Adrenal gland (tissue), 12 donors: ENCODE measurements around the gene TIGD1. TPM values are rescaled to one million over a fixed set of nuclear protein-coding genes. Genes with fewer than 3 reads are reported as not detected.

Experiments
- DNase-seq, 7 donors: peaks; one replicate each; pipeline ENCODE4 v3.0.0-alpha.2; 2019 to 2020
- H3K27ac ChIP-seq, 5 donors: fragments of 200-600 bp; sonication (generic) in 4 of 5; 1 replicate in 3 of 5; 2 replicates in 2 of 5; pipeline versions ENCODE4 v1.5.1 to v1.8.0; 2016 to 2020; ENCODE audit warnings: mild to moderate bottlenecking in 1 of 5
- H3K27me3 ChIP-seq: fragments of 200-600 bp; 2 replicates; pipeline ENCODE4 v1.8.0; 2021
- H3K36me3 ChIP-seq, 2 donors: fragments of 200-600 bp; replicated peaks in 1 of 2; 1 replicate in 1 of 2; 2 replicates in 1 of 2; pipeline versions ENCODE4 v1.5.1 to v1.8.0; 2018 to 2022
- H3K4me1 ChIP-seq, 2 donors: fragments of 200-600 bp; replicated peaks in 1 of 2; 1 replicate in 1 of 2; 2 replicates in 1 of 2; pipeline versions ENCODE4 v1.5.1 to v1.8.0; 2018 to 2021
- H3K4me3 ChIP-seq, 4 donors: fragments of 200-600 bp; sonication (generic) in 3 of 4; one replicate each; pipeline ENCODE4 v1.5.1; 2016 to 2018
- H3K9me3 ChIP-seq, 3 donors: fragments of 200-600 bp; sonication (generic) in 1 of 3; replicated peaks in 1 of 3; 1 replicate in 2 of 3; 2 replicates in 1 of 3; pipeline versions ENCODE4 v1.5.1 to v1.8.0; 2016 to 2021
- POLR2A ChIP-seq, 2 donors: fragments of 450-650 bp; IDR thresholded peaks; one replicate each; pipeline ENCODE4 v1.6.1; 2017; ENCODE audit warnings: antibody characterized with exemption in 2 of 2, mild to moderate bottlenecking in 2 of 2, moderate library complexity in 1 of 2
- WGBS, 4 donors: extraction: QIAGEN DNeasy Blood & Tissue Kit in 2 of 4; methylation state at CpG; one replicate each; pipeline versions ENCODE4 v1.1.5 to v1.1.7; 2013 to 2017; 5-methylcytosine and 5-hydroxymethylcytosine counted together
- intact Hi-C, 2 donors: fragments of 100-400 bp; cut with DNase I; formaldehyde crosslinking; loops; one replicate each; pipeline versions ENCODE4 v1.14.1 to v1.15.0; 2022 to 2023
- polyA plus RNA-seq, 3 donors: library from polyadenylated mRNA; stranded (reverse); fragments of 200-250 nt in 2 of 3; fragments of 350-450 nt in 1 of 3; fragmentation: Illumina TruSeq in 1 of 3; extraction: RNeasy Lipid Tissue Mini Kit (QIAGEN cat#74804) in 1 of 3; gene quantifications; one replicate each; pipeline ENCODE4 v1.2.3, GENCODE V29; 2013 to 2014
- total RNA-seq, 9 donors: library from RNA; depleted of rRNA in 4 of 9; stranded (reverse); fragments of >200 nt in 4 of 9; fragments of 120-200 nt in 1 of 9; fragmentation: NEBNext Ultra II Directional in 1 of 9; extraction: Animal tissue kit (Norgen Biotek cat#: 25700) in 1 of 9; gene quantifications; one replicate each; pipeline versions ENCODE4 v1.1.0 to v1.2.4, GENCODE V29; 2013 to 2023
- TF ChIP-seq, protein P1 (sequence below), 6 experiments: fragments of 450-650 bp in 4 of 6; fragments of 200-600 bp in 2 of 6; sonication (generic) in 1 of 6; IDR thresholded peaks; 1 replicate in 5 of 6; 2 replicates in 1 of 6; pipeline versions ENCODE4 v1.5.1 to v1.8.0; 2016 to 2021; ENCODE audit warnings: antibody characterized with exemption in 6 of 6, mild to moderate bottlenecking in 2 of 6, moderate library complexity in 1 of 6
- donor health status: healthy with polysubstance abuse.
- donor health status: Bipolar disorder and iron deficiency.
- donor health status: DM: yes; HTN: yes; CAD: no.
- donor health status: DM: no; HTN: no; CAD: no.
- donor health status: DM: no; HTN: no; CAD: no.
- donor health status: DM: yes; HTN: yes; CAD: no.

The TIGD1 gene
- total and polyA plus RNA-seq, 12 donors, result 2.2 to 20.5 (median 4.4) TPM

DNA sequence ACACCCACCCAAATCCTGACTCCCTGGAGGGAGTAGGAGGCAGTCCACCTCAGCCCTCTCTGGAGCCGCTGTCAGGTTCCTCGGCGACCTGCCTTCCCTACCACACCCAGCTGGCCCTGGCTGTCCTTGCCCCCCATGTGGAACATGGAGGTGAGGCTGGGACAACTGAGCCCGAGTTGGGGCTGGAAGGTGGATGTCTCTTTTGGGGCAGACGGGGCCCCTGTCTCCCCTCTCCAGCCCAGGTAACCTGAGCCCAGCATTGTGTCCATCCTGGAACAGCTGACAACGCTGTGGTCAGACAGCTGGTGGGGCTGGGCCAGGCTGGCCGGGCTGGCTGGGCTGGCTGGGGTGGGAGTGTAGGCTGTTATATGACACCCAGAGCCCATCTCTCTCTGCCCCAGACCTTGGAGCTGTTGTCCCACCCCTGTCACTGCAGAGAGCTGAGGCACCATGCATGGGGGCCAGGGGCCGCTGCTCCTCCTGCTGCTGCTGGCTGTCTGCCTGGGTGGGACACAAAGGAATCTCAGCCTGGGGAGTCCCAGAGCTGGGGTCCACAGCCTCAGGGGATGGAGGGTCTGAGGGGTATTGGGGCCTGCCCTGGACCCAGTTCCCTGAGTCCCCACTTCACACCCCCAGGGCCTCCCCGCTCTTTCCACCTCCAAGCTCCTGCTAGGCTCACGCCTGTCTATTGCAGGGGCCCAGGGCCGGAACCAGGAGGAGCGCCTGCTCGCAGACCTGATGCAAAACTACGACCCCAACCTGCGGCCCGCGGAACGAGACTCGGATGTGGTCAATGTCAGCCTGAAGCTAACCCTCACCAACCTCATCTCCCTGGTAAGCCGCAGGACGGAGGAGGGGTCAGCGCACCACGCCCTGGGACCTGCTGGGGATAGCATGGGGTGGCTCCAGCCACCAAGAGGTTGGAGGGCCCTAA is 10.8 kb downstream of the TIGD1 start, which contains the start of gene CHRNG:
Gene CHRNG (plus strand): TSS at position 395 of the 934 bp plus-strand sequence. CDS start 56 bp downstream, at position 451.
- no peak within 1 kb of the TSS for H3K4me3 ChIP-seq
- 42 to 69% (median 48%) methylated on average over 6 to 23 of the region's 23 CpGs for WGBS, 4 donors
- no peak for TF ChIP-seq POLR2A (IDR thresholded peaks at IDR 0.05)
- TF ChIP-seq, protein P1, sequence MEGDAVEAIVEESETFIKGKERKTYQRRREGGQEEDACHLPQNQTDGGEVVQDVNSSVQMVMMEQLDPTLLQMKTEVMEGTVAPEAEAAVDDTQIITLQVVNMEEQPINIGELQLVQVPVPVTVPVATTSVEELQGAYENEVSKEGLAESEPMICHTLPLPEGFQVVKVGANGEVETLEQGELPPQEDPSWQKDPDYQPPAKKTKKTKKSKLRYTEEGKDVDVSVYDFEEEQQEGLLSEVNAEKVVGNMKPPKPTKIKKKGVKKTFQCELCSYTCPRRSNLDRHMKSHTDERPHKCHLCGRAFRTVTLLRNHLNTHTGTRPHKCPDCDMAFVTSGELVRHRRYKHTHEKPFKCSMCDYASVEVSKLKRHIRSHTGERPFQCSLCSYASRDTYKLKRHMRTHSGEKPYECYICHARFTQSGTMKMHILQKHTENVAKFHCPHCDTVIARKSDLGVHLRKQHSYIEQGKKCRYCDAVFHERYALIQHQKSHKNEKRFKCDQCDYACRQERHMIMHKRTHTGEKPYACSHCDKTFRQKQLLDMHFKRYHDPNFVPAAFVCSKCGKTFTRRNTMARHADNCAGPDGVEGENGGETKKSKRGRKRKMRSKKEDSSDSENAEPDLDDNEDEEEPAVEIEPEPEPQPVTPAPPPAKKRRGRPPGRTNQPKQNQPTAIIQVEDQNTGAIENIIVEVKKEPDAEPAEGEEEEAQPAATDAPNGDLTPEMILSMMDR (IDR thresholded peaks at IDR 0.05), result no peak
- H3K9me3 ChIP-seq, result no peaks in the 10 kb centered on the region
- peaks cover 10% of the 10 kb centered on the region for H3K27me3 ChIP-seq
- no peaks in the 10 kb centered on the region for H3K36me3 ChIP-seq
- DNase-seq, result peak in 2 of 7 donors; percentile 12 to 16
- intact Hi-C loops, result no loop called here
- no peak within 1 kb of the TSS for H3K27ac ChIP-seq
- no peaks in the 10 kb centered on the region for H3K4me1 ChIP-seq

DNA sequence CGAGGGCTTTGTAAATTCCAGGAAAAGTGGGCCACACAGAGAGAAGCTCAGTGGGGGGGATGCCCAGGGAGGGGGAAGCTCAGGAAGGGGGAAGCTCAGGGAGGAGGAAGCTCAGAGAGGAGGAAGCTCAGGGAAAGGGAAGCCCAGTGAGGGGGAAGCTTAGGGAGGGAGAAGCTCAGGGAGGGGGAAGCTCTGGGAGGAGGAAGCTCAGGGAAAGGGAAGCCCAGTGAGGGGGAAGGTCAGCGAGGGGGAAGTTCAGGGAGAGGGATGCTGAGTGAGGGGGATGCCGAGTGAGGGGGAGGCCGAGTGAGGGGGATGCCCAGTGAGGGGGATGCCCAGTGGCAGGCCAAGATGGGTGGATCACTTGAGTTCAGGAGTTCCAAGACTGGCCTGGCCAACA is 11.7 kb downstream of the TIGD1 start:
- intact Hi-C loops, result no loop called here
- no peak overlapping the region for H3K27ac ChIP-seq
- H3K4me3 ChIP-seq, result no peak overlapping the region
- peak in 2 of 7 donors; percentile 15 to 25 for DNase-seq
- TF ChIP-seq, protein P1 (IDR thresholded peaks at IDR 0.05), result no peak
- TF ChIP-seq POLR2A (IDR thresholded peaks at IDR 0.05), result no peak
- no peaks in the 10 kb centered on the region for H3K36me3 ChIP-seq
- no peaks in the 10 kb centered on the region for H3K4me1 ChIP-seq
- no peaks in the 10 kb centered on the region for H3K9me3 ChIP-seq
- 28 to 50% (median 36%) methylated on average over 4 of the region's 4 CpGs for WGBS, 4 donors
- peaks cover 10% of the 10 kb centered on the region for H3K27me3 ChIP-seq

DNA sequence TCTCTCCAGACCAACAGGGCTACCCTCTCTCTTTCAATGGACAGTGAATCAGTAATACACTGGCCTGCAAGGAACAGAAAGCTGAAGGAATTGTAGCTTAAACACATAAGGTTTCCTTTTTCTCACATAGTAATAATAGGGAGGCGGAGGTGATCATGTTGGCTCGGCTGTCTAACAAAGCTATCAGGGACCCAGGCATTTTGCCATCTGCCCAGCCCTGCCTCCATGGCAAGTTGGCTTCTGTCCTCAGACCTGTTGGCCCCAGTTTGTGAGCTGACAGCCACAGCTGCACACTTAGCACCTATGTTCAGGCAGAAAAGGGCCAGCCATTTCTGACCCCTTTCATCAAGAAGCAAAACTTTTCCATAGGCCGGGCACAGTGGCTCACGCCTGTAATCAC is 12.9 kb downstream of the TIGD1 start:
- Histone ChIP-seq H3K36me3 (no peaks in the 10 kb centered on the region), H3K27ac (no peak overlapping the region), H3K4me1 (no peaks in the 10 kb centered on the region), H3K9me3 (no peaks in the 10 kb centered on the region), H3K27me3 (peaks cover 10% of the 10 kb centered on the region), H3K4me3 (no peak overlapping the region)
- TF ChIP-seq, protein P1 (IDR thresholded peaks at IDR 0.05), result no peak
- TF ChIP-seq POLR2A (IDR thresholded peaks at IDR 0.05), result no peak
- 78 to 89% (median 87%) methylated on average over 2 to 4 of the region's 4 CpGs for WGBS, 4 donors
- intact Hi-C loops, result no loop called here
- DNase-seq, result peak in 3 of 7 donors; percentile 0 to 48 (median 12)

DNA sequence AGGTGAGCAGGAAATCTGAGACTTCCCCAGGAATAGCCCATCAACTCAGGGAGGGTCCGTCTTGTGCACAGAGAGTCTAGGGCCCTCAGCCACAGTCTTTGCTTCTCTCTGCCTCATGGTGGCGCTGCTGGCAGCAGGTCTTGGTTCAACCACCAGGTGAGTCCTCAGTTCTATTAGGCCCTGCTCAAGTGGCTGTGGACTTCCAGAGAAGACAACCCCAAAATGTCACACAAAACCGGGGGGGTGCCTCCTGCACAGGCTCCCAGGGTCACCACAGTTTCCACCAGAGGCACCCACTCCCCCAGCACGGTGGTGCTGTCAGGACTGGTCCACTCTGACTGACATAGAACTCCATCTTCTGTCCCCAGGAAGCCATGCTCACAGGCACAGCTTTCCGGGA is 13.3 kb downstream of the TIGD1 start:
- Histone ChIP-seq H3K27me3 (peaks cover 10% of the 10 kb centered on the region), H3K4me3 (no peak overlapping the region), H3K36me3 (no peaks in the 10 kb centered on the region), H3K27ac (no peak overlapping the region), H3K9me3 (no peaks in the 10 kb centered on the region), H3K4me1 (no peaks in the 10 kb centered on the region)
- intact Hi-C loops, result no loop called here
- WGBS, 4 donors, result 65 to 75% (median 66%) methylated on average over 3 to 5 of the region's 5 CpGs
- no peak for TF ChIP-seq POLR2A (IDR thresholded peaks at IDR 0.05)
- TF ChIP-seq, protein P1 (IDR thresholded peaks at IDR 0.05), result peak in 3 of 6 experiments; percentile 8 to 13 (median 13)
- peak in 2 of 7 donors; percentile 8 to 17 for DNase-seq
